ENCODE data around the gene SCYGR8.

SCYGR8 gene

GRCh38 chr2:227765788-227766372 is 20.2 kb downstream of the SCYGR8 start:
- Histone ChIP-seq H3K79me2 (ENCODE audit: control insufficient read depth, low read length) (no peaks in the 10 kb centered on the region), H3K27me3 (ENCODE audit: control insufficient read depth, low read length) (no peaks in the 10 kb centered on the region), H3K4me2 (ENCODE audit: low read length) (no peak overlapping the region), H3K27ac (ENCODE audit: low read depth, low read length) (no peak overlapping the region), H3K4me1 (ENCODE audit: control insufficient read depth, low read length) (no peaks in the 10 kb centered on the region), H3K9me2 (replicated peaks; ENCODE audit: control insufficient read depth, low read length) (no peaks in the 10 kb centered on the region), H3F3A (ENCODE audit: control insufficient read depth, insufficient read depth) (no peaks in the 10 kb centered on the region), H3K4me3 (ENCODE audit: low read length) (no peak overlapping the region), H3K36me3 (ENCODE audit: control insufficient read depth, low read length) (no peaks in the 10 kb centered on the region), H4K20me1 (ENCODE audit: control insufficient read depth, insufficient read depth, low read depth, low read length) (no peaks in the 10 kb centered on the region), H3K9me3 (ENCODE audit: control insufficient read depth, insufficient read depth, low read length) (no peaks in the 10 kb centered on the region)
- TF ChIP-seq CTCF (IDR thresholded peaks at IDR 0.05; ENCODE audit: low read depth, low read length, poor library complexity, severe bottlenecking) (no peak), EZH2phosphoT487 (IDR thresholded peaks at IDR 0.05; ENCODE audit: borderline replicate concordance, low read length) (no peak)

- no peaks in the 10 kb centered on the region for H4K20me1 ChIP-seq (ENCODE audit: control insufficient read depth, insufficient read depth, low read depth, low read length)
- H3K36me3 ChIP-seq (ENCODE audit: control insufficient read depth, low read length) = no peaks in the 10 kb centered on the region
- no peak overlapping the region for H3K4me3 ChIP-seq (ENCODE audit: low read length)
- H3K9me2 ChIP-seq (replicated peaks; ENCODE audit: control insufficient read depth, low read length) = no peaks in the 10 kb centered on the region
- no peak overlapping the region for H3K4me2 ChIP-seq (ENCODE audit: low read length)
- H3K9me3 ChIP-seq (ENCODE audit: control insufficient read depth, insufficient read depth, low read length) = no peaks in the 10 kb centered on the region
- no peaks in the 10 kb centered on the region for H3K79me2 ChIP-seq (ENCODE audit: control insufficient read depth, low read length)
- no peak overlapping the region for H3K27ac ChIP-seq (ENCODE audit: low read depth, low read length)
- no peaks in the 10 kb centered on the region for H3K4me1 ChIP-seq (ENCODE audit: control insufficient read depth, low read length)
- TF ChIP-seq CTCF (IDR thresholded peaks at IDR 0.05; ENCODE audit: low read depth, low read length, poor library complexity, severe bottlenecking) (peak; percentile 84), EZH2phosphoT487 (IDR thresholded peaks at IDR 0.05; ENCODE audit: borderline replicate concordance, low read length) (no peak)
- no peaks in the 10 kb centered on the region for H3K27me3 ChIP-seq (ENCODE audit: control insufficient read depth, low read length)
- no peaks in the 10 kb centered on the region for H3F3A ChIP-seq (ENCODE audit: control insufficient read depth, insufficient read depth)
Measured at GRCh38 chr2:227766373-227766883, 20.7 kb downstream of the SCYGR8 start.

- Histone ChIP-seq H3K9me3 (ENCODE audit: control insufficient read depth, insufficient read depth, low read length) (no peaks in the 10 kb centered on the region), H3K9me2 (replicated peaks; ENCODE audit: control insufficient read depth, low read length) (no peaks in the 10 kb centered on the region), H3K36me3 (ENCODE audit: control insufficient read depth, low read length) (no peaks in the 10 kb centered on the region), H3K79me2 (ENCODE audit: control insufficient read depth, low read length) (no peaks in the 10 kb centered on the region), H3K27ac (ENCODE audit: low read depth, low read length) (no peak overlapping the region), H4K20me1 (ENCODE audit: control insufficient read depth, insufficient read depth, low read depth, low read length) (no peaks in the 10 kb centered on the region), H3K27me3 (ENCODE audit: control insufficient read depth, low read length) (no peaks in the 10 kb centered on the region), H3K4me3 (ENCODE audit: low read length) (no peak overlapping the region), H3K4me2 (ENCODE audit: low read length) (no peak overlapping the region), H3K4me1 (ENCODE audit: control insufficient read depth, low read length) (no peaks in the 10 kb centered on the region), H3F3A (ENCODE audit: control insufficient read depth, insufficient read depth) (no peaks in the 10 kb centered on the region)
- TF ChIP-seq EZH2phosphoT487 (IDR thresholded peaks at IDR 0.05; ENCODE audit: borderline replicate concordance, low read length) (no peak), CTCF (IDR thresholded peaks at IDR 0.05; ENCODE audit: low read depth, low read length, poor library complexity, severe bottlenecking) (no peak)
Measured at GRCh38 chr2:227767830-227768229, 22.1 kb downstream of the SCYGR8 start.

All from DOHH2 (cell line).